ENCODE results near the gene SFT2D1.
"Not testable (repeated sequence)": the region's sequence is repeated elsewhere in the genome, so short reads cannot be mapped to it uniquely, and the experiment has no call there.

The SFT2D1 gene

GRCh38 chr6:166342349-166343149, at the start of gene SFT2D1:
Gene SFT2D1, minus strand, starts transcription at chr6:166342545. Its CDS starts 64 bp downstream, at chr6:166342481.
- peak; percentile 64 for DNase-seq

- DNase-seq = no peak
Measured at GRCh38 chr6:166389119-166389518, 46.8 kb upstream of the SFT2D1 start.

- no peak for DNase-seq
Measured at GRCh38 chr6:166388290-166389004, 46.1 kb upstream of the SFT2D1 start.

DNA sequence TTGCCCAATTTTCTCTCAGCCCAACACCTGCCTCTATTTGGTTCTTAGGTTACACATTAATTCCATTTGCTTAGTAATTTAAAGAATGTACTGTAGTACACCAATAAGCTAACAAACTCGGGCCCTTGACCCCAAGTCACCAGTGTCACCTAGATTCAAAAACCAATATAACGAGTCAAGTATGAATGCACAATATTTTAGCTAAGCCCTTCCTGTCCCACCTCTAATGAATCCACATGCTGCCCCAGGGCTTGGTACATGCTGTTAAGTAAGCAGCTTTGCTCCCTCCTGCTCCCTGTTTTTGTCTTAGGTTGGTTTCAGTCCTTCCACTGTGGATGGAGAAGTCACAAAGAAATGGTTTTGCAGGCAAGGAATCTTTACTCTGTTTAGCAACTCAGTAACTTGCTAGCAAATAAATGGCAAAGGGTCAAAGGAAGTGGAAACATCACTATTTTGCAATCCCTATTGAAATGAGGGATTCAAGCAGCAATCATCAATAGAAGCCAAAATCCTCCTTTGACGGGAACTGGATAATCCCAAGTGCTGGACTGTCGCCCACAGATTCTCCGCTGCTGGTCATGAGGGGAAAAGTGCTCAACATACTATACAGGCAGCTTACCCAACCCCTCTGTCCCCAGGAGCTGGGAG, 45.4 kb upstream of the SFT2D1 start:
- DNase-seq = no peak

- DNase-seq = not testable (repeated sequence)
Measured at GRCh38 chr6:166387098-166387497, 44.8 kb upstream of the SFT2D1 start.

DNA sequence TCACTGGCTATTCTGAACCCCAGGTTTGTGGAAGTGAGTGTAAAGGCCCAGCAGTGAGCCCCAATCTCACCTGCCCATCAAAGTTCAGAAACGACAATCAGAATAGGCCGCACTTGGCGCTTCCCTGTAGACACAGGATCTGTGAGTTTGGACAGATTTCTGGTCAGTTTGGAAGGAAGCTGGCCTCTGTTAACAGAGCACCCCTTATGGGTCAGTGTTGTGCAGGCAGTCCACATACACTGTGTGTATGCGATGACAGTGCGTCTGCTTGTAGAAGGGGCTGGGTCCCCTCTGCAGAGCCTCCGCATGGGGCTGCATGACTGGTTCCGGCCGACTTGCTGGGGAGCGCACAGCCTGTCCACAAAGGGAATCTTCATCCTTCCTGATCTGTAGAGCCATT, 43.8 kb upstream of the SFT2D1 start:
- no peak for DNase-seq

DNA sequence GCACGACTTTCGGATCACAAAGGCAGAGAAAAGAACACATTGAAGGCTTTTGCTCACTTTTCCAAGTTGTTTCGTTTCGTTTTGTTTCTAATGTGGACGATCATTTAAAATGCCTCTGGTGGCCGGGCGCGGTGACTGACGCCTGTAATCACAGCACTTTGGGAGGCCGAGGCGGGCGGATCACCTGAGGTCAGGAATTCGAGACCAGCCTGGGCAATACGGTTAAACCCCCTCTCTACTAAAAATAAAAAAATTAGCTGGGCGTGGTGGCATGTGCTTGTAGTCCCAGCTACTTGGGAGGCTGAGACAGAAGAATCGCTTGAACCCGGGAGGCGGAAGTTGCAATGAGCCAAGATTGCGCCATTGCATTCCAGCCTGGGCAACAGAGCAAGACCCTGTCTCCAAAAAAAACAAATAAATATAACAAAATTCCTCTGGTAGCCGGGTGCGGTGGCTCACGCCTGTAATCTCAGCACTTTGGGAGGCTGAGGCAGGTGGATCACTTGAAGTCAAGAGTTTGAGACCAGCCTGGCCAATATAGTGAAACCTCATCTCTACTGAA, 41.5 kb upstream of the SFT2D1 start:
- DNase-seq = not testable (repeated sequence)

- peak; percentile 81 for DNase-seq
Measured at GRCh38 chr6:166382933-166383801, 40.8 kb upstream of the SFT2D1 start, which contains the start of gene MPC1. Gene MPC1, minus strand, starts transcription at chr6:166382940. Its CDS starts 64 bp downstream, at chr6:166382876.

GRCh38 chr6:166382500-166382932, 40.2 kb upstream of the SFT2D1 start:
- no peak for DNase-seq

DNA sequence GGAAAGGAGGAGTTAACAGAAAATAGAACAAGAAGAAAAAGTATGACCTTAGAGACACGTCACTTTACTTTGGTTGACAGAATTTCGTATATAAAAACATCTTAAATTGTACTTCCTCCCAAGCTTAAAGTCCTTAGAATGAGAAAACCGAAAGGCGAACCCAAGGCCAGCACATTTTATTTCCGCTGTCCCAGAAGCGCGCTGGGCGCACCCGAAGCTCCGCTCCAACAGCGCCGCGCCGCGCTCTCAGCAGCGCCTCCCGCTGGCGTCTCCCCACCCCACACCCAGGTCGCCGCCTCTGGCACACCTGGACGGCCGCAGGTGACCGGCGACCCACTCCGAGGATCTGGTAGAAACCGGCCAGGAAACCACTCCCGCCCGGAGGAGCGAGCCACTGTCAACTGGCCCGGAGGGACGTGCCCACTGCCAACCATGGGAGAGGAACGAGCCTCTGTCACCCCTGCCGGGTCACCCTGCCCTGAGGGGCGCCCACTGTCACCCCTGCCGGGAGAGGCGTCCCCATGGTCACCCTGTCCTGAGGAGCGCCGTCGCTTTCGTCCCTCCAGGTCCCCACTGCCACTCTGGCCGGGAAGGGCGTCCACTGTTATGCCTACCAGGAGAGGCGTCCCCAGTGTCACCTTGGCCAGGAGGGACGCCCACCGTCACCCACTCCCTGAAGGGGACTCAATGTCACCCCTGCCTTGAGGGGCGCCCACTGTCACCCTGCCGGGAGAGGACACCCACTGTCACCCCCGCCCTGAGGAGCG, 39.6 kb upstream of the SFT2D1 start:
- DNase-seq = peak; percentile 17

- DNase-seq = no peak
Measured at GRCh38 chr6:166381381-166381732, 39.0 kb upstream of the SFT2D1 start.

DNA sequence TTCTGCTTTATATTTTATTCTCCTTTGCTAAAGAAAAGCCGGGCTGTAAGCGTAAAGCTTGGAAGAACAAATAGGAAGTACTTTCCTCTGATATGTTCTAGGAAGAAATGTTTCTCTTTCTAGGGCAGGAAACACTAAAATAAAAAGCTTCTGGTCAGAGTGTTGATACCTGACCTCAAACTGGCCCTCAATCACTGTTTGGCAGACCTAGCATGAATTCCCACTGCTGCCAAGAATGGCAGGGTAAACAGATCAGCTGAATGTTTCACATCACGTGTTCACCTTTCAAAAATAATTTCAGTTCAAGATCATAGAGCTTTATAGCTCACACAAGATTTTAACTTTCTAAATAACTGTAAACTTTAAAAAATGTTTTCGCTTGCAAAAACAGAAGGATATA, 37.5 kb upstream of the SFT2D1 start:
- DNase-seq = no peak

DNA sequence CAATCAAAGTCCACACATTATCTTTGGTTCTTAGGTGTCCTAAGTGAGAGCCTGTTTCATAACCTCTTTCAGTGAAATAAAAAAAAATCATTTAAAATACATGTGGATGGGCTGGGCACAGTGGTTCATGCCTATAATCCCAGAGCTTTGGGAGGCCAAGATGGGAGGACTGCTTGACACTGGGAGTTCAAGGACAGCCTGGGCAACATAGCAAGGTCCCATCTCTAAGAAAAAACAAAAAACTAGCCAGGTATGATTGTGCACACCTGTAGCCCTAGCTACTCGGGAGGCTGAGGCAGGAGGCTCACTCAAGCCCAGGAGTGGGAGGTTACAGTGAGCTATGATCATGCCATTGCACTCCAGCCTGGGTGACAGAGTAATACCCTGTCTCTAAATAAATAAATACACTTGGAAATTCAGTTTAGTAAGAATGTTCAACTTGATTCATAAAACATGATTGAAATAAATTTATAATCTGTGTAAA, 36.8 kb upstream of the SFT2D1 start:
- no peak for DNase-seq

DNA sequence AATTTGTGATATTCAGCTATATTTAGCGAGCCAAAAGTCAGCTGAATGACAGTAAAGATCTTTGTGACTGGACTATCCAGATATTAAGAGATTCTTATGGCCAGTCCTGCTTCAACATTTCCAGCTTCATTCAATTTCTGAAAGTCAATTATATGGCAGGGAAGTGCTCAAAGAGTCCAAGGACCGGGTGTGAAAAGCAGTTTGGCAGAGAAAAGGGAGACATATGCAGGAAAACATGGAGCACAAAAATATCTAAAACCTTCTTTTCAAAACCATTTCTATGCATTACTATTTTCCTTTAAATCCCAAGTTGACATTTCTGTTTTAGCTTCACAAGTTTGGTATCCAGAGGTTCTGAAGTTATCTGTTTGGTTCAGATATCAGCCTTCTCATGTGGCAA, 35.4 kb upstream of the SFT2D1 start:
- no peak for DNase-seq

GRCh38 chr6:166375013-166375412, 32.7 kb upstream of the SFT2D1 start:
- no peak for DNase-seq

DNA sequence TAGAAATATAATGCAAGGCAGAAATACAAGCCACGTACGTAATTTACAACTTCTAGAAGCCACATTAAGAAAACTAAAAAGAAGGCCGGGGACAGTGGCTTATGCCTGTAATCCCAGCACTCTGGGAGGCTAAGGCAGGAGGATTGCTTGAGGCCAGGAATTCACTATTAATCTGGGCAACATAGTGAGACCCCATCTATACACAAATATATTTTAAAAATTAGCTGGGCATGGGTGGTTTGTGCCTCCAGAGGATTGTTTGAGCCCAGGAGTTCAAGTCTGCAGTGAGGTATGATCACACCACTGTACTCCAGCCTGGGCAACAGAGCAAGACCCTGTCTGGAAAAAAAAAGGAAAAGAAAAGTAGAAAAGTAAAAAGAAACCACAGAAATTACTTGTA, 28.1 kb upstream of the SFT2D1 start:
- DNase-seq = no peak

- DNase-seq = no peak
Measured at GRCh38 chr6:166369782-166370181, 27.4 kb upstream of the SFT2D1 start.

DNA sequence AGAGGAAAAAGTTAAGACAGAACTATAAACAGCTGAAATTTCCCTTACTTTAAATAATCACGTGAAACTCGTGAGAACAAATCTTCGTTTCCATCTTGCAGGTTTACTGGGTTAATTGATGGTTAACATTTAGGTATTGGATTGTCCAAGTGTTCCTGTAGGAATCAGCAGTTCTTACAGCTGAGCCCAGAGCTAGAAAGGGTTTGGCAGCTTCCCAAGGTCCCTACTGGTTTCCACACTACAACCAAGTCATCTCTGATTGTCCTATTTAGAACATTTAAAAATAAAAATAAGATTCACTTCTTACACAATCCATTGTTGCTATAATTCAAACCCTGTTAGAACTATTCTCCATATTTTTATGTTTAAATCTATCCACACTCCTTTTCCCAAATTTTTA, 24.6 kb upstream of the SFT2D1 start:
- no peak for DNase-seq

GRCh38 chr6:166365806-166366205, 23.5 kb upstream of the SFT2D1 start:
- DNase-seq = no peak

GRCh38 chr6:166365221-166365620, 22.9 kb upstream of the SFT2D1 start:
- no peak for DNase-seq

- DNase-seq = no peak
Measured at GRCh38 chr6:166364456-166364855, 22.1 kb upstream of the SFT2D1 start.
